GM23248 (cell line): Measurements from ENCODE around the gene GGA3.

ENCODE experiments used
- EZH2 ChIP-seq: fragments of 200-600 bp; sonication (generic); IDR thresholded peaks from 2 replicates; pipeline ENCODE4 v1.6.1; 2018; ENCODE audit warnings: antibody characterized with exemption, mild to moderate bottlenecking; ENCODE audit not compliant: insufficient read depth, poor library complexity, severe bottlenecking
- EZH2phosphoT487 ChIP-seq: fragments of 200-600 bp; sonication (generic); IDR thresholded peaks from 2 replicates; pipeline ENCODE4 v1.6.1; 2018; ENCODE audit warnings: antibody characterized with exemption, moderate library complexity, mild to moderate bottlenecking, low read depth; ENCODE audit not compliant: insufficient read depth

DNA sequence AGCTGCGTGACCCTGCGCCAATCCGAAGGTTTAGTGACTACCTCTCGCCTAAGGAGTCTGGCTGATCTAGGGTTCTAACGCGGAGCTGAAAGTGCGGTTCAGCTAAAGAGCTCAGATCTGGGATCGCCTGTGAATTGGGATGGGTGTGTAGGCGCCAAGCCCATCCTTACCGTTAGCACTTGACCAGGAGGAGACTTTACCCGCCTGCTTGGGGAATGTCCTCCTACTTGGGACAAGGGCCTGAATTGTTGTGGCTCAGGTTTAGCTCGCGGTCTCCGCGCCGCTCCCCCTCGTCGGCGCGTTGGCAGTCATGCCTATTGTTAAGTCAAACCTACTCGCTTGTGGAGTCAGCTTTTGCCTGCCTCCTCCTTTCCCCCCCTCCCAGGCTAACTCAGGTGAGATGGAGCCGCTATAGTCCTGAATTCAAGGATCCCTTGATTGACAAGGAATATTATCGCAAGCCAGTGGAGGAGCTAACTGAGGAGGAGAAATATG is 753 bp upstream of the GGA3 start:
- no peak for TF ChIP-seq EZH2
- no peak for TF ChIP-seq EZH2phosphoT487
